GM23338 (cell line): Measurements from ENCODE around the gene NCKAP5.

Experiments
- CREB1 ChIP-seq: fragments of 250-450 bp; sonication (Bioruptor Pico); IDR thresholded peaks from 2 replicates; pipeline ENCODE4 v1.5.0; 2020; ENCODE audit warnings: low read depth, mild to moderate bottlenecking, moderate library complexity
- EZH2 ChIP-seq: fragments of 200-600 bp; sonication (generic); IDR thresholded peaks from one replicate; pipeline ENCODE4 v1.8.0; 2017; ENCODE audit warnings: antibody characterized with exemption, mild to moderate bottlenecking, low read depth; ENCODE audit not compliant: unreplicated experiment
- POLR2AphosphoS5 ChIP-seq: IDR thresholded peaks from 2 replicates; pipeline ENCODE4 v1.6.1; 2016; ENCODE audit warnings: antibody characterized with exemption, low read depth
- STAT1 ChIP-seq: IDR thresholded peaks from one replicate; pipeline ENCODE4 v1.6.1; 2016; ENCODE audit warnings: antibody characterized with exemption; ENCODE audit not compliant: unreplicated experiment
- TF ChIP-seq, protein P1 (sequence below), 2 experiments: fragments of 200-600 bp in 1 of 2; sonication (generic) in 1 of 2; conservative IDR thresholded peaks; 2 replicates each; pipeline versions ENCODE4 v1.5.1 to v1.6.1; 2016 to 2017; ENCODE audit warnings: antibody characterized with exemption in 2 of 2, low read depth in 2 of 2, mild to moderate bottlenecking in 2 of 2, moderate library complexity in 1 of 2

DNA sequence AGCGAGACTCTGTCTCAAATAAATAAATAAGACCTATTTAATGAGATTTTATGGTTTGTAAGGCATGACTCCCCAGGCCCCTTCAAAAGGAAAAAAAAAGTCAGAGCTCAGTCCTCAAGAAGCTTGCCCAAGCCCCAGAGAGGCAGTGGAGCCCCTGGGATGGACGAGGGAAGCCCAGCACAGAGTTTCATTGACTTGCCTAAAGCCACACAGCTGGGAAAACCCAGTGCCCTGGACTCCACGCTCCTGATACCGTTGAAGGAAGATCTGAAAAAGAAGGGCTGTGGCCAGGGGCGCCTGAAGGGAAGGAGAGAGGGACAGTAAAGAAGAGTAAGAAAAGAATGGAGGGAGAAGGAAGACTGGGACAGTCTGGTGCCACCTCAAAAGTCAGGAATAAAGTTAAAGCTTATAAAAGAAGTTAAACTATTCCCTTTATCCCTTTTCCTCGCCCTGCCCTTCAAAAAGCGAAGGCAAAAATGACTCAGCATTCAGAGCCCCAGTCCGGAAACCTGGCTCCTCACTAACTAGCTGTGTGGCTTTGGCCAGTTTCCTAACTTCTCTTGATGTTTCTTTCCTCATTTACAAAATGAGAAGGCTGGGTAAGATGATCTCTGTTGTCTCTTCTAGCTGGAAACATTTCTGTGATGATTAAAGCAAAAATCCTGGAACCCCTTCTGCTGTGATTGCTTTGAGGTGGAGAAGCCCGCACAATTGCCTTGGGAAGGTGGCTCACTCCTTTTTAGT is 945.0 kb downstream of the NCKAP5 start:
- TF ChIP-seq, protein P1, sequence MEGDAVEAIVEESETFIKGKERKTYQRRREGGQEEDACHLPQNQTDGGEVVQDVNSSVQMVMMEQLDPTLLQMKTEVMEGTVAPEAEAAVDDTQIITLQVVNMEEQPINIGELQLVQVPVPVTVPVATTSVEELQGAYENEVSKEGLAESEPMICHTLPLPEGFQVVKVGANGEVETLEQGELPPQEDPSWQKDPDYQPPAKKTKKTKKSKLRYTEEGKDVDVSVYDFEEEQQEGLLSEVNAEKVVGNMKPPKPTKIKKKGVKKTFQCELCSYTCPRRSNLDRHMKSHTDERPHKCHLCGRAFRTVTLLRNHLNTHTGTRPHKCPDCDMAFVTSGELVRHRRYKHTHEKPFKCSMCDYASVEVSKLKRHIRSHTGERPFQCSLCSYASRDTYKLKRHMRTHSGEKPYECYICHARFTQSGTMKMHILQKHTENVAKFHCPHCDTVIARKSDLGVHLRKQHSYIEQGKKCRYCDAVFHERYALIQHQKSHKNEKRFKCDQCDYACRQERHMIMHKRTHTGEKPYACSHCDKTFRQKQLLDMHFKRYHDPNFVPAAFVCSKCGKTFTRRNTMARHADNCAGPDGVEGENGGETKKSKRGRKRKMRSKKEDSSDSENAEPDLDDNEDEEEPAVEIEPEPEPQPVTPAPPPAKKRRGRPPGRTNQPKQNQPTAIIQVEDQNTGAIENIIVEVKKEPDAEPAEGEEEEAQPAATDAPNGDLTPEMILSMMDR (conservative IDR thresholded peaks at IDR 0.05; ENCODE audit: low read depth in 2 of 2): no peak
- TF ChIP-seq EZH2 (no peak), STAT1 (no peak), POLR2AphosphoS5 (no peak), CREB1 (CRISPR knock-in tag) (no peak)
